HEK293 (cell line): ENCODE data around the gene KRT80.

Experiments used
- CTCF ChIA-PET: fragments of 350-600 bp; formaldehyde crosslinking; extraction: SDS; loops from one replicate; lab custom pipeline; 2021; ENCODE audit warnings: antibody characterized with exemption; lab: Yijun Ruan, JAX
- POLR2A ChIA-PET: fragments of 300-600 bp; formaldehyde crosslinking; extraction: SDS; loops from one replicate; lab custom pipeline; 2020; ENCODE audit warnings: antibody characterized with exemption, inconsistent platforms; lab: Yijun Ruan, JAX
- H3K27ac ChIP-seq: fragments of 200-500 bp; sonication (Bioruptor generic); 2 replicates; pipeline ENCODE4 v1.5.1; 2014; ENCODE audit warnings: low read depth, low read length, control low read depth, inconsistent platforms; ENCODE audit errors: extremely low read depth
- H3K36me3 ChIP-seq, 2 experiments: fragments of 200-500 bp in 1 of 2; sonication (Bioruptor generic) in 1 of 2; 1 replicate in 1 of 2; 2 replicates in 1 of 2; pipeline ENCODE4 v1.5.1; 2014 to 2017; ENCODE audit warnings: inconsistent platforms in 2 of 2, low read length in 2 of 2; ENCODE audit not compliant: control insufficient read depth in 2 of 2, insufficient read depth in 1 of 2
- H3K4me1 ChIP-seq: fragments of 200-500 bp; sonication (Bioruptor generic); 2 replicates; pipeline ENCODE4 v1.5.1; 2014; ENCODE audit warnings: mild to moderate bottlenecking, low read length, inconsistent platforms; ENCODE audit not compliant: control insufficient read depth, insufficient read depth
- H3K4me3 ChIP-seq: 2 replicates; pipeline ENCODE4 v1.5.1; 2011; ENCODE audit warnings: low read depth, mild to moderate bottlenecking, control low read depth, low read length, moderate library complexity
- H3K9me3 ChIP-seq: fragments of 200-500 bp; sonication (Bioruptor generic); 2 replicates; pipeline ENCODE4 v1.5.1; 2014; ENCODE audit warnings: low read depth, low read length, inconsistent platforms; ENCODE audit not compliant: control insufficient read depth, insufficient read depth
- CTCF ChIP-seq: fragments of 450-650 bp; formaldehyde crosslinking; IDR thresholded peaks from 2 replicates; pipeline ENCODE4 v1.5.1; 2016; ENCODE audit warnings: missing biosample characterization, missing genetic modification characterization
- EGR2 ChIP-seq: fragments of 450-650 bp; formaldehyde crosslinking; IDR thresholded peaks from 2 replicates; pipeline ENCODE4 v1.5.1; 2016; ENCODE audit warnings: low read depth, missing biosample characterization, missing genetic modification characterization
- HOXC10 ChIP-seq: sonication (generic); formaldehyde crosslinking; IDR thresholded peaks from 2 replicates; pipeline ENCODE4 v1.8.1; 2023; ENCODE audit warnings: mild to moderate bottlenecking, missing genetic modification reagents
- HOXD13 ChIP-seq: sonication (generic); formaldehyde crosslinking; IDR thresholded peaks from 2 replicates; pipeline ENCODE4 v1.8.0; 2022; ENCODE audit warnings: missing genetic modification reagents, borderline replicate concordance
- IKZF3 ChIP-seq: fragments of 450-650 bp; IDR thresholded peaks from 2 replicates; pipeline ENCODE4 v1.5.0; 2018; ENCODE audit warnings: missing biosample characterization, mild to moderate bottlenecking, missing genetic modification characterization, moderate library complexity
- KLF7 ChIP-seq: fragments of 450-650 bp; formaldehyde crosslinking; IDR thresholded peaks from 2 replicates; pipeline ENCODE4 v1.5.1; 2016; ENCODE audit warnings: missing biosample characterization, missing genetic modification characterization, borderline replicate concordance
- OSR2 ChIP-seq: fragments of 450-650 bp; formaldehyde crosslinking; IDR thresholded peaks from 2 replicates; pipeline ENCODE4 v1.5.1; 2016; ENCODE audit warnings: missing biosample characterization, missing genetic modification characterization
- TCF7L2 ChIP-seq: IDR thresholded peaks from 2 replicates; pipeline ENCODE4 v1.6.1; 2011; ENCODE audit warnings: low read depth, mild to moderate bottlenecking, inconsistent platforms, low read length, moderate library complexity, borderline replicate concordance
- ZBTB1 ChIP-seq: fragments of 450-650 bp; formaldehyde crosslinking; IDR thresholded peaks from 2 replicates; pipeline ENCODE4 v1.5.1; 2016; ENCODE audit warnings: missing biosample characterization, missing genetic modification characterization
- ZFP69B ChIP-seq: fragments of 450-650 bp; formaldehyde crosslinking; IDR thresholded peaks from 2 replicates; pipeline ENCODE4 v1.5.1; 2016; ENCODE audit warnings: missing biosample characterization, missing genetic modification characterization
- ZNF138 ChIP-seq: fragments of 450-650 bp; formaldehyde crosslinking; IDR thresholded peaks from 2 replicates; pipeline ENCODE4 v1.5.1; 2016; ENCODE audit warnings: missing biosample characterization, missing genetic modification characterization, borderline replicate concordance
- ZNF169 ChIP-seq: fragments of 450-650 bp; formaldehyde crosslinking; IDR thresholded peaks from 2 replicates; pipeline ENCODE4 v1.5.1; 2016; ENCODE audit warnings: missing biosample characterization, missing genetic modification characterization
- ZNF2 ChIP-seq: fragments of 450-650 bp; formaldehyde crosslinking; IDR thresholded peaks from 2 replicates; pipeline ENCODE4 v1.5.1; 2016; ENCODE audit warnings: missing biosample characterization, missing genetic modification characterization
- ZNF548 ChIP-seq: fragments of 450-650 bp; formaldehyde crosslinking; IDR thresholded peaks from 2 replicates; pipeline ENCODE4 v1.5.1; 2016; ENCODE audit warnings: missing biosample characterization, missing genetic modification characterization
- ZNF549 ChIP-seq: fragments of 450-650 bp; IDR thresholded peaks from 2 replicates; pipeline ENCODE4 v1.5.1; 2018; ENCODE audit warnings: missing biosample characterization, missing genetic modification characterization, mild to moderate bottlenecking, inconsistent platforms, moderate library complexity
- ZNF596 ChIP-seq: fragments of 450-650 bp; IDR thresholded peaks from 2 replicates; pipeline ENCODE4 v1.5.0; 2018; ENCODE audit warnings: missing biosample characterization, mild to moderate bottlenecking, missing genetic modification characterization, moderate library complexity
- ZNF600 ChIP-seq: fragments of 450-650 bp; formaldehyde crosslinking; IDR thresholded peaks from 2 replicates; pipeline ENCODE4 v1.5.1; 2016; ENCODE audit warnings: missing biosample characterization, missing genetic modification characterization
- ZNF747 ChIP-seq: fragments of 450-650 bp; formaldehyde crosslinking; IDR thresholded peaks from 2 replicates; pipeline ENCODE4 v1.5.1; 2016; ENCODE audit warnings: missing biosample characterization, missing genetic modification characterization
- TF ChIP-seq, protein P1 (sequence below): fragments of 450-650 bp; formaldehyde crosslinking; IDR thresholded peaks from 2 replicates; pipeline ENCODE4 v1.5.1; 2016; ENCODE audit warnings: missing biosample characterization, missing genetic modification characterization

KRT80 gene

GRCh38 chr12:52236386-52237050 lies 44.7 kb upstream of the KRT80 start:
- Histone ChIP-seq H3K9me3 (no peaks in the 10 kb centered on the region), H3K4me3 (no peak overlapping the region), H3K4me1 (no peaks in the 10 kb centered on the region), H3K36me3 (no peaks in the 10 kb centered on the region), H3K27ac (no peak overlapping the region)
- ChIA-PET CTCF (interaction anchor here (0.7 to 6.5 kb wide), 5 partner anchors 15 to 79 kb away, joined by 3 to 29 read pairs (median 3); no protein-coding TSS in a partner anchor), POLR2A (no interaction called here)
- no peak for TF ChIP-seq ZNF138
- no peak for TF ChIP-seq ZNF596 (tag by site-specific recombination)
- TF ChIP-seq ZNF2, result no peak
- TF ChIP-seq TCF7L2, result no peak
- TF ChIP-seq HOXD13 (CRISPR knock-in tag), result no peak

DNA sequence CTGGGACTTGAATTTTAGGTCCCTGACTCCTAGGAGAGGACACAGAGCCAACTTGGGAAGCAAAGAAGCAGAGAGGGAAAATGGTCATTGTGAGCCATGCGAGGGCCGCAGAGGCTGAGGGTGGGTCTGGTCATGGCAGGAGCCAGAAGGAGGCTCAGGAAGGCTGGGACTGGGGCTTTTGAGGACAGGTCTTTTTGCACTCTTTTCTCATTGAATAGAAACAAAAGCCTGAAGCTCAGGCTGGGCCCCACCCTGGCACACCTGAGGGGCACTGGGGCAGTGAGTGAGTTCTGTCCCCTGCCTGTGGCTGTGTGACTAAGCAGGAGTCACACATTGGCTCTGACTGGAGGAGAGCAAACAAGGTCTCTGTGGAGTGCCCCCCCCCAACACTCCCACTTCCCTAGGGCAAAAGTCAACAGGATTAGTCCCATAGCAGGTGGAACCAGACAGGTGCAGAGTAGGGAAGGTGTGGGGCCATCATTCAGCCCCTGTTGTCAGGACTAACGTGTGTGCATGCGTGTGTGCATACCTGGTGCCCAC lies 44.1 kb upstream of the KRT80 start:
- no peaks in the 10 kb centered on the region for H3K9me3 ChIP-seq
- TF ChIP-seq ZNF600, result no peak
- no peak for TF ChIP-seq OSR2 (tag by site-specific recombination)
- no peak for TF ChIP-seq HOXC10 (CRISPR knock-in tag)
- TF ChIP-seq ZBTB1 (tag by site-specific recombination), result no peak
- TF ChIP-seq ZNF548 (tag by site-specific recombination), result no peak
- TF ChIP-seq ZNF169, result no peak
- no peak for TF ChIP-seq KLF7
- TF ChIP-seq EGR2 (tag by site-specific recombination), result no peak
- no peak for TF ChIP-seq ZFP69B (tag by site-specific recombination)
- no peak for TF ChIP-seq IKZF3 (tag by site-specific recombination)
- no peak for TF ChIP-seq CTCF
- TF ChIP-seq ZNF549 (tag by site-specific recombination), result no peak
- no peak for TF ChIP-seq ZNF747 (tag by site-specific recombination)
- TF ChIP-seq, protein P1, sequence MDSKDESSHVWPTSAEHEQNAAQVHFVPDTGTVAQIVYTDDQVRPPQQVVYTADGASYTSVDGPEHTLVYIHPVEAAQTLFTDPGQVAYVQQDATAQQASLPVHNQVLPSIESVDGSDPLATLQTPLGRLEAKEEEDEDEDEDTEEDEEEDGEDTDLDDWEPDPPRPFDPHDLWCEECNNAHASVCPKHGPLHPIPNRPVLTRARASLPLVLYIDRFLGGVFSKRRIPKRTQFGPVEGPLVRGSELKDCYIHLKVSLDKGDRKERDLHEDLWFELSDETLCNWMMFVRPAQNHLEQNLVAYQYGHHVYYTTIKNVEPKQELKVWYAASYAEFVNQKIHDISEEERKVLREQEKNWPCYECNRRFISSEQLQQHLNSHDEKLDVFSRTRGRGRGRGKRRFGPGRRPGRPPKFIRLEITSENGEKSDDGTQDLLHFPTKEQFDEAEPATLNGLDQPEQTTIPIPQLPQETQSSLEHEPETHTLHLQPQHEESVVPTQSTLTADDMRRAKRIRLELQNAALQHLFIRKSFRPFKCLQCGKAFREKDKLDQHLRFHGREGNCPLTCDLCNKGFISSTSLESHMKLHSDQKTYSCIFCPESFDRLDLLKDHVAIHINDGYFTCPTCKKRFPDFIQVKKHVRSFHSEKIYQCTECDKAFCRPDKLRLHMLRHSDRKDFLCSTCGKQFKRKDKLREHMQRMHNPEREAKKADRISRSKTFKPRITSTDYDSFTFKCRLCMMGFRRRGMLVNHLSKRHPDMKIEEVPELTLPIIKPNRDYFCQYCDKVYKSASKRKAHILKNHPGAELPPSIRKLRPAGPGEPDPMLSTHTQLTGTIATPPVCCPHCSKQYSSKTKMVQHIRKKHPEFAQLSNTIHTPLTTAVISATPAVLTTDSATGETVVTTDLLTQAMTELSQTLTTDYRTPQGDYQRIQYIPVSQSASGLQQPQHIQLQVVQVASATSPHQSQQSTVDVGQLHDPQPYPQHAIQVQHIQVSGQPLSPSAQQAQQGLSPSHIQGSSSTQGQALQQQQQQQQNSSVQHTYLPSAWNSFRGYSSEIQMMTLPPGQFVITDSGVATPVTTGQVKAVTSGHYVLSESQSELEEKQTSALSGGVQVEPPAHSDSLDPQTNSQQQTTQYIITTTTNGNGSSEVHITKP (tag by site-specific recombination), result no peak
- no peak overlapping the region for H3K27ac ChIP-seq
- CTCF ChIA-PET, result interaction anchor here (1.0 to 6.5 kb wide), 4 partner anchors 10 to 60 kb away, joined by 3 to 29 read pairs (median 8); no protein-coding TSS in a partner anchor
- no peak overlapping the region for H3K4me3 ChIP-seq
- POLR2A ChIA-PET, result no interaction called here
- H3K36me3 ChIP-seq, result no peaks in the 10 kb centered on the region
- no peaks in the 10 kb centered on the region for H3K4me1 ChIP-seq
